Thyroid gland (tissue), 4 donors: Measurements from ENCODE around the gene LYRM9.

Experiments
- CTCF ChIP-seq, 6 experiments: fragments of 200-600 bp in 3 of 6; fragments of 450-650 bp in 3 of 6; sonication (generic) in 3 of 6; IDR thresholded peaks; one replicate each; pipeline ENCODE4 v1.5.1; 2016 to 2019; ENCODE audit warnings: antibody characterized with exemption in 6 of 6, mild to moderate bottlenecking in 2 of 6, inconsistent platforms in 1 of 6, moderate library complexity in 1 of 6
- POLR2A ChIP-seq, 2 donors: fragments of 450-650 bp; IDR thresholded peaks; one replicate each; pipeline ENCODE4 v1.6.1; 2017; ENCODE audit warnings: antibody characterized with exemption in 2 of 2, mild to moderate bottlenecking in 2 of 2, moderate library complexity in 1 of 2

GRCh38 chr17:27938241-27938640 is 45.1 kb upstream of the LYRM9 start:
- TF ChIP-seq CTCF (IDR thresholded peaks at IDR 0.05) (no peak), POLR2A (IDR thresholded peaks at IDR 0.05) (no peak)
